ENCODE measurements around the gene DYNC1H1.

DYNC1H1 gene

DNA sequence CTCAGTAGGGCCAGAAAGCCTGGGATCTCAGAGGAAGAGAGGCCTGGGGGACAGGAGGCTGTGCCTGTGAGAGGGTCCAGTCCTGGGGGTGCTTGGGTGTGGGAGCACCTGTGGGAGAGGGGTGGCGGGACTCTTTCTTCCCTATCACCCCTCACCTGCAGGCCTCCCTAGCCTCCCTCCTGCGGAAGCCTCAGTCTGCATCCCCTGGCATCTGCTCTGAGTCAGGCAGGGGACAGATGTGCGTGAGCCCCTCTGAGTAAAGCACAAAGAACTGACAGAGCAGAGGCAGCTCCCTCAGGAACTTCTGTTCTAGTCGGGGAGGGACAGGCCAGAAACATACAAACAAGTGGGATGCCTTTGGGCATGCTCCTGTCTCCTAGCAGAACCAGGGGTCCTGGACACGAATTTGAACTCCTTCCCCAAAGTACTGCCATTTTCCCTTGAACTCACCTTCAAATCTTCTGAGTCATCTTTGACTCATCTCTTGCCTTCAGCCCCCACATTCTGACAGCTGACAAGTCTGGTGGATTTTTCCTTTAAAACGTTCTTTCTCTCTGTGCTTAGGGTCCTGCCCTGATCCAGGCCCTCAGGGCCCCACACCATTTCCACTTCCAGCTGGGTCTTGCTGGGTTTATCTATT, 131.0 kb downstream of the DYNC1H1 start:
- DNase-seq = no peak

- DNase-seq = no peak
Observed at GRCh38 chr14:102095871-102096568, 131.6 kb downstream of the DYNC1H1 start.

GRCh38 chr14:102096569-102097188, 132.3 kb downstream of the DYNC1H1 start:
- peak; percentile 45 for DNase-seq

DNA sequence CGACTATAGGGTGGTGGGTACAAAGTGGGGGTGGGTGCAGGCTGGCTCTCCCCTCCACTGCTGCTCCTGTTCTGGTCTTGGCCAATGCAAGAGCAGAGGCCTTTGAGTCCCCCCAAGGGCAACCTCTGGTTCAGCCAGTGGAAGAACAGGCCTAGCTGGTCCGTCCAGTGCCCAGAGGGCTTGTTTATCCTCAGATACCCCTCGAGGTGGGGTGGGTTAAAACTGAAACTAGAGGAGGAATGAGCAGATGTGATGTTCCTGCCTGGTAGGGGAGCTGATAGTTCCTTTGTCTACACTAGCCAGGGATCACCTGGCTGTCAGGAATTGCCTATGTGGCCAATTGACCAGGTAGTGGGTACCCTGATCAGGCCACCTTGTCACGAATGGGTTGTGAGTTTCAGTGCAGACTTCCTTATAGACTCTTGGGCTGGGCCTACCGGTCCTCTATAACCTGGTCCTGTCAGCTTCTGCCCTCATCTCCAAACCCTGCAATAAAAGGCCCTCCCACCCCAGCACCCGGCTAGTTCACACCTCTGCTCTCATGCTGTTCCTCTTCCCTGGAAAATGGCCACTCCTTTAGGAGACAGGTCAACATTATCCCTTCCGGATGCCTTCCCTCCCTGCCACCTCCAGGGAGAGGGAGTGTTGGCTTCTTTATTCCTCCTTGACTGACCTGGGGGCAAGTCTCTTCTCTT, 133.2 kb downstream of the DYNC1H1 start:
- DNase-seq = no peak

DNA sequence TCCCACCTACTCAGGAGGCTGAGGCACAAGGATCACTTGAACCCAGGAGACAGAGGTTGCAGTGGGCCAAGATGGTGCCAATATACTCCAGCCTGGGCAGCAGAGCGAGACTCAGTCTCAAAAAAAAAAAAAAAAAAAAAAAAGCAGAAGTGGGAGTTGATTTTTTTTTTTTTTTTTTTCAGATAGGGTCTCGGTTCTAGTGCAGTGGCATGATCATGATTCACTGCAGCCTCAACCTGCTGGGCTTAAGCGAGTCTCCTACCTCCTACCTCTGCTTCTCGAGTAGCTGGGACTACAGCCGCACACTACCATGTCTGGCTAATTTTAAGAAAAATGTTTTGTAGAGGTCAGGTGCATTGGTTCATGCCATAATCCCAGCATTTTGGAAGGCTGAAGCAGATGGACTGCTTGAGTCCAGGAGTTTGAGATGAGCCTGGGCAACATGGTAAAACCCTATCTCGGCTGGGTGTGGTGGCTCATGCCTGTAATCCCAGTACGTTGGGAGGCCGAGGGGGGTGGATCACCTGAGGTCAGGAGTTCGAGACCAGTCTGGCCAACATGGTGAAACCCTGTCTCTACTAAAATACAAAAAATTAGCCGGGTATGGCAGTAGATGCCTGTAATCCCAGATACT, 138.8 kb downstream of the DYNC1H1 start:
- DNase-seq = no peak

- DNase-seq = no peak
Observed at GRCh38 chr14:102105369-102105768, 141.0 kb downstream of the DYNC1H1 start.
